Measurements from ENCODE around the gene OR2B6. TPM values are rescaled to one million over a fixed set of nuclear protein-coding genes. Genes with fewer than 3 reads are reported as not detected.

Gene OR2B6
- total RNA-seq, 1 experiment from 2014 or later: not detected

- Histone ChIP-seq H3K79me1 (ENCODE audit: insufficient read depth, low read depth, low read length, poor library complexity, severe bottlenecking) (no peaks in the 10 kb centered on the region), H4K5ac (ENCODE audit: insufficient read length, low read depth, low read length) (no peak within 1 kb of the TSS), H2AK5ac (ENCODE audit: insufficient read length, low read length) (no peak within 1 kb of the TSS), H3K27ac (ENCODE audit: insufficient read length, low read depth, low read length) (no peak within 1 kb of the TSS), H2BK5ac (ENCODE audit: insufficient read length, low read length) (no peak within 1 kb of the TSS), H4K20me1 (ENCODE audit: control insufficient read depth, insufficient read depth, insufficient read length) (no peaks in the 10 kb centered on the region), H3K4me2 (ENCODE audit: insufficient read depth, insufficient read length, low read length) (no peak within 1 kb of the TSS), H3K4me1 (ENCODE audit: insufficient read depth, low read length) (no peaks in the 10 kb centered on the region), H3K23ac (ENCODE audit: insufficient read length, low read depth, low read length) (no peak within 1 kb of the TSS), H4K8ac (replicated peaks; ENCODE audit: insufficient read length, low read depth, low read length) (no peak within 1 kb of the TSS), H3K14ac (ENCODE audit: insufficient read depth, low read length) (no peak within 1 kb of the TSS), H3T11ph (ENCODE audit: low read length) (no peak within 1 kb of the TSS), H2BK12ac (ENCODE audit: insufficient read length, low read depth, low read length) (no peak within 1 kb of the TSS), H2BK20ac (ENCODE audit: low read depth, low read length, poor library complexity, severe bottlenecking) (no peak within 1 kb of the TSS), H2BK120ac (ENCODE audit: low read depth, low read length, poor library complexity, severe bottlenecking) (no peak within 1 kb of the TSS), H3K79me2 (ENCODE audit: insufficient read depth, low read length) (no peaks in the 10 kb centered on the region), H3K9ac (ENCODE audit: extremely low read depth, insufficient read length, low read length) (no peak within 1 kb of the TSS), H3K4ac (ENCODE audit: low read depth, low read length) (no peak within 1 kb of the TSS), H3K23me2 (ENCODE audit: insufficient read length, low read depth, low read length, poor library complexity, severe bottlenecking) (no peaks in the 10 kb centered on the region), H3K18ac (ENCODE audit: insufficient read length, low read depth, low read length) (no peak within 1 kb of the TSS), H3K27me3 (ENCODE audit: insufficient read depth, low read length) (no peaks in the 10 kb centered on the region), H2BK15ac (ENCODE audit: low read depth, low read length) (no peak within 1 kb of the TSS), H3K56ac (ENCODE audit: insufficient read length, low read depth, low read length) (no peak within 1 kb of the TSS), H2AFZ (ENCODE audit: low read length) (no peak within 1 kb of the TSS), H3K9me3 (ENCODE audit: control insufficient read depth, low read depth, low read length) (no peaks in the 10 kb centered on the region), H4K91ac (ENCODE audit: insufficient read length, low read depth, low read length) (no peak within 1 kb of the TSS)
- Mint-ChIP-seq H3K27me3 (ENCODE audit: low read depth) (peaks cover 2% of the 10 kb centered on the region; the same call in 1 of the 2 replicates), H3K4me1 (no peaks in the 10 kb centered on the region; a peak in 1 of 4 replicates), H3K4me3 (no peak within 1 kb of the TSS), H3K36me3 (ENCODE audit: insufficient read depth in 1 of 3, low read depth in 3 of 3) (no peaks in the 10 kb centered on the region), H3K9me3 (no peaks in the 10 kb centered on the region), H3K27ac (no peak within 1 kb of the TSS)
- no peak for TF ChIP-seq CTCF (conservative IDR thresholded peaks at IDR 0.05)
- no CpG with 5 or more reads among the region's 2 CpGs for WGBS (ENCODE audit: extremely low coverage, insufficient read length, low lambda C conversion rate)
- DNase-seq: no peak
Observed at GRCh38 chr6:27911956-27912446, 45.0 kb upstream of the OR2B6 start, which contains the start of gene OR2B2. Gene OR2B2, minus strand, starts transcription at chr6:27912396. Its CDS starts 77 bp downstream, at chr6:27912319.

Data from H9 (cell line).